A673 (cell line): ENCODE results near the gene PLAC9.

Source experiments
- CTCF ChIP-seq: fragments of 300-800, 200-600 bp; sonication (generic); conservative IDR thresholded peaks from 2 replicates; pipeline ENCODE4 v1.5.1; 2017; ENCODE audit warnings: low read depth, mild to moderate bottlenecking, antibody characterized with exemption, low read length, moderate library complexity, mixed read lengths
- EZH2 ChIP-seq: fragments of 200-600 bp; sonication (generic); IDR thresholded peaks from 2 replicates; pipeline ENCODE4 v1.6.1; 2017; ENCODE audit warnings: borderline replicate concordance, low read depth, mild to moderate bottlenecking, mixed read lengths, antibody characterized with exemption, low read length; ENCODE audit not compliant: poor library complexity, severe bottlenecking

DNA sequence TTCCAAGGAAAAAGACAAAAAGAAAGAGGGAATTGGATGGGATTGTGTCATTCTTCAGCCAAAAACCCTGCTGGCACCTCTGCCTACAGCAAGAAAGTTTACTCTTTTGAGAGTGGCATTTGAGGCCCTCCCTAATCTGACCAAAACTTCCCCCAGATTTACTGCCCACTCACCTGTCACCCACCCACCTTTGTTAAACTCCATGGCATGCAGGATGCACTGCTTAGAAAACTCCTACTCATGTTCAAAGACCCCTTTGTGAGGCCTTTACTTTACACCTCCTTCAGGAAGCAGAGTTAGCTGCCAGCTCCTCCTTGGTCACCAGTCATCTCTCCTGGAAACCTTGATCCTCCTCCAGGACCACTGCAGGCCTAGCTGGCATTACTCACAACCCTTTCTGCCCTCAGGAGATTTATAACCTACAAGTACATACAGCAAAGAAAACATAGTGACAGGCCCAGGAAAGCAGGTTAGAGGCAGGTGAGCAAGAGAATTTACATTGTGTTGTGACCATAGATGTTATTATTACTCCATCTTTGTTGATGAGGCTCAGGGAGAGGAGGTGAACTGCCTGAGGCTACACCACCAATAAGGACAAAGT lies 10.3 kb upstream of the PLAC9 start:
- no peak for TF ChIP-seq CTCF
- TF ChIP-seq EZH2 = no peak
